HTERT RPE-1 (cell line): ENCODE results near the gene C20orf202.

Experiments used
- in situ Hi-C: fragments of 300-500 bp; cut with MboI; formaldehyde crosslinking; loops from 4 replicates; pipeline ENCODE4 v1.14.3; 2020; ENCODE audit warnings: low sequenced_read_pairs

The C20orf202 gene

DNA sequence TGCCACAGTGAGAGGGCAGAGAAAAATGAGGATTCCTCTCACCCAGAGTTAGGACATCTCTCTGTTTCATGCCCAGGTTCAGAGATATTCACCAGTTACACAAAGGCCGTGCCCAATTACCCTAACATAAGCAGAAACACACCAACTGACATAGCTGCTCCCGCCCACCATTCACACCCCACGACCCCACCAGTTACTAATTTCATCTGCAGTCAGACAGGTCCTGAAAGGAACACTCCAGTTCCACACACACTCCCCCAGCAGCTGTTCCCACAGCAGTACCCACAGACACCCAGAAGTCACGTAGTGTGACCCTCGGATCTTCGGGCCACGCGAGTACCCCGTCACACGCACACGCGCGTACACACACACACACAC, 19.0 kb upstream of the C20orf202 start:
- in situ Hi-C loops: no loop called here

DNA sequence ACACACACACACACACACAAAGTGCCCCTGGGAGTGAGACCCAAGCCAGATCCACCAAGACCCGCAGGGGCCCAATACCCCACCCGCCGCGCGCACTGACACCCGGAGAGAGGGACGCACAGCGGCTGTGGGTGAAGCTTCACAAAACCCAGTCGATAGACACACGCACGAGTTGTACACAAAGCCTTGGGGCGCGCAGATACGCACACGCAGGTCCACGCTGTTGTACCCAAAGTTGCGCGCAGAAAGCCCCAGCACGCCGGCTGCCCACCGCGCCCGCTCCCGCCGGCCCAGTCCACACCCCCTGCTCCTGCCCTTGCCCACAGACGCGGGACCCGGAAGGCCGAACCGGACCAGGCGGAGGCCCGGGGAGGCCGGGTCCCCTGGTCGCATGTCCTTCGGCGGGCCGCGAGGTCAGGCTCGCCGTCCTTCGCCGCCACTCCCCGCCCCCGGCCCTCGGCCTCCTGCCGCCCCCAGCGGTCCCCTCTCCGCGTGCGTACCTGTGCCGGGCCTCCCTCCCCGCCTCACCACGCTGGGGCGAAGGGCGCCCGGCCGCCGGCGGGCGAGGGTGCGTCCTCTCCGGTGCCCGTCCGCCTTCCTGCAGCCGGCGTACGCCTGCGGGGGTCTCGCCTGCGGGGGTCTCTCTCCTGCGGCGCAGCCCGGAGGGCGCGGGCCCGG, 18.5 kb upstream of the C20orf202 start, which contains the start of gene TMEM74B:
TMEM74B (minus strand) TSS at position 344 of the 678 bp plus-strand sequence. CDS start 1,180 bp downstream, outside the sequence.
- in situ Hi-C loops: no loop called here

DNA sequence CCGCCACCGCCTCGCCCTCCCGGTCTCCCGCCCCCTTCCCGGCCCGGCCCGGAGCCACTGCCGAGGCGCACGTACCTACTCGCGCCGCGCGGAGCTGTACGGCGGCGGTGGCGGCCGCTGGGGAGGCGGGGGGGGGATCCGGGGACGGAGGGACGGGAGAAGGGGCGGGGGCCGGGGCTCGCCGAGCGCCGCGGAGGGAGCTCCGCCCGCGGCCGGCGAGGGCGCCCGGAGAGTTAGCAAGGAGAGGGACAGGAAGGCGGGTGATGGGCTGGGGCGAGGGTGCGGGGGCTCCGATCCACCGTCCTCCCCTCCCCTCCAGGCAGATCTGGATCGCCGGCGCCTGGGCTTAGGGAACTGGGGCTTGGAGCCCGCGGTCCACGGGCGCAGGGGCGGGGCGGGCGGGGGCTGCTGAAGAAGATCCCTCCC, 17.9 kb upstream of the C20orf202 start:
- in situ Hi-C loops: no loop called here

DNA sequence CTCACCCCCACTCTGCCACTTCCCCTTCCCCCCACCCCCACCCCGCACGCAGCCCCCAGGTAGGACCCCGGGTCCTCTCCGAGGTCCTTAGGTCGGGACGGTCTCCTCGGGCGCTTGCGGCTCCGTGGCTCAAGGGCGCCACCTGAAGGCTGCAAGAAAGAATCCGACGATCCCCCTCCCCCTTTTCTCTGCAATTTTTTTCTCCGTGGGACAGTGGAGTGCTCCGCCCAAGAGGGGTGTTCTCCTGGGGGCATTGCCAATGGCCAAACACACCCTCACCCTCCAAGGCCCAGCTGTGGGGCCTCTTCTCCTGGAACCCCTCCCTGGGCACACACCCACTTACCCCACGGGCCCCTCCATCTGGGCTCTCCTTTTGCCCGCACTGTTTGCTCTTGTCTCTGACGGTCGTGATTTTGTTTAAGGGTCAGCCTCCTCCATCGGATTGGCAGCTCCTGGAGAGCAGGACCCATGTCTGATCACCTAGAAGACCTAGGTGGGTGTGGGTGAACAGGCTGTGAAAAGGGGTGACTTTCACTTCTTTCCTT, 17.4 kb upstream of the C20orf202 start:
- in situ Hi-C loops: no loop called here

DNA sequence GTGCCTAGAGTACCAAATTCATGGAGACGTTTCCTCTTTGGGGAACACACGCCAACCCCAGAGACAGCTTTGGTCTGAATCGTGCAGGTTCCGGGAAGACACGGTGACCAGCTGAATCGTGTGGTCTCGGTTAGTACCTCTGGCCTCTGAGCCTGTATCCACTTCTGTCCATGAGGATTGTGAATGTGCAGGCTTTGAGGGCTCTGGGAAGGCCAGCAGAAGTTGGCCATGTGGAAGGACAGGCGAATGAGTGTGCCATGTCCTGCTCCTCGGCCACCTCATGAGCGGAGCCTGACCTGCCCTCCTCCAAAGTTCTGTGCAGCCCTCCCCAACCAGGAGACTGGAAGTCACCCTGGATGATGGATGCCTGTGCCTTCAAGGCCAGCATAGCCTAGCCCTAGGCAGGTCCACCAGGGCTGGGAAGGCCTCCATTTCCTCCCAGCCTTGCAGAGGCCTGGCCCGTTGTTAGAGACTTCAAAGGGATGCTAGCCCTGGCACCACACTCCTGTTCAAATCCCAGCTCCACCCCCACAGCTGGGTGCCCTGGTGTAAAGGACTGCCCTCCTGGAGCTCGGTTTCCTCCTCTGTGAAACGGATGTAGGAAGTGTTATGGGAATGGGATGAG, 16.8 kb upstream of the C20orf202 start:
- in situ Hi-C loops: no loop called here

DNA sequence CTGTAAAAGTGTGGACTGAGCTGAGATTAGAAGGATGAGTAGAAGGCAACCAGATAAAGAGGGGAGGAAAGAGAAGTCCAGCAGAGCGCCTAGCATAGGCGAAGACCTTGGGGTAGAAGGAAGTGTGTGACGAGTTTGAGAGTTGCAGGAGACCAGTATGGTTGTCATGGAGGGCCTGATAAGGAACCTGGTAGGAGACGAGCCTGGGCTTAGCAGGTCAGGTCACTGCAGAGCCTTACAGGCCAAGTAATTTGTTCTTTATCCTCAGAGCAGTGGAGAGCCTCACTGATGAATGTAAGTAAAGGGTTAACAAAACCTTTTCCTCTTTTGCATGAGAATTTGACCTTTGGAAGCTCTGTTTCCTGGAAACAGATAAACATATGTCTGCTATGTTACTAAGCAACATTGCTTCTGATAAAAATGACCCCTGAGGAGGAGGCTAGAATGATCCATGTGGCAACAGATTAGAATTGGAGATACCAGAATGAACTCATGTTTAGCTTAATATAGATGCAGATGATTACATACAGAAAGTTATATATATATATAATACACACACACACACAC, 15.6 kb upstream of the C20orf202 start:
- in situ Hi-C loops: no loop called here

DNA sequence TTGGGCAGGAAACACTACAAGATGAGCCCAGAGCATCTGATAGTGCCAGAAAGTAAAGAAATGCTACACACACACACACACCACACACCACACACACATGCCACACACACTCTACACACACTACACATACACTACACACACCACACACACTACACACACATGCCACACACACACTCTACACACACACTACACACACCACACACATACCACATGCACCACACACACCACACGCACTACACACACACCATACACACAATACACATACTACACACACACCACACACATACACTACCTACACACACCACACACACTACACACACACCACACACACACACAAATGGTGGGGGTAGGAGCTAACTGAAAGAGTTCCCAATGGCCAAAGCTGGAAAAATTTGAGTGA, 14.9 kb upstream of the C20orf202 start:
- in situ Hi-C loops: no loop called here

DNA sequence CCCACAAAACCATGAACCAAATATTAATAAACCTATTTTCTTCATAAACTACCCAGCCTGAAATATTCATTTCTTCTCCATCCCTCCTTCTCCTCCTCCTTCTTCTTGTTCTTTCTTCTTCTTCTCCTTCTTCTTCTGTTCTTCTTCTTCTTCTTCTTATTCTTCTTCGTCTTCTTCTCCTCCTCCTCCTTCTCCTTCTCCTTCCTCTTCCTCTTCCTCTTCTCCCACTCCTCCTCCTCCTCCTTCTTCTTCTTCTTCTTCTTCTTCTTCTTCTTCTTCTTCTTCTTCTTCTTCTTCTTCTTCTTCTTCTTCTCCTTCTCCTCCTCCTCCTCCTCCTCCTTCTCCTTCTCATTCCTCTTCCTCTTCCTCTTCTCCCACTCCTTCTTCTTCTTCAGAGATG, 13.4 kb upstream of the C20orf202 start:
- in situ Hi-C loops: no loop called here

DNA sequence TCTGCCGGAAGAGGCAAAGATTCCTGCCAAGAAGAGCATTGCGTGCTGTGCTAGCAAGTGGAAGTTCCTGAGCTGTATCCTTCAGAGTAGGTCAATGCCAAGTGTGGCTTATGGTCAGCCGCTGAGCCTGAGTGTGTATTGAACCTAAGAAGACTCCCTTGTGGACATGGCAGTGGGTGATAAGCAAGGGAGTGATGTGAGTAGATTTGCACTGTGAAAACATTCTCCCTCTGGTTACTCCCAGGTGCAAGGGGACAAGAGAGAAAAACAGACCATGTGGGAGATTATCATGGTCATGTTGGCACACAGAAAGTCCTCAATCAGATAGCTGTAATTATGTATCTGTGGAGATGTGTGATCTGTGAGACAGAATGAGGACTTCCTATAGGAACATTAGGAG, 12.4 kb upstream of the C20orf202 start:
- in situ Hi-C loops: no loop called here

DNA sequence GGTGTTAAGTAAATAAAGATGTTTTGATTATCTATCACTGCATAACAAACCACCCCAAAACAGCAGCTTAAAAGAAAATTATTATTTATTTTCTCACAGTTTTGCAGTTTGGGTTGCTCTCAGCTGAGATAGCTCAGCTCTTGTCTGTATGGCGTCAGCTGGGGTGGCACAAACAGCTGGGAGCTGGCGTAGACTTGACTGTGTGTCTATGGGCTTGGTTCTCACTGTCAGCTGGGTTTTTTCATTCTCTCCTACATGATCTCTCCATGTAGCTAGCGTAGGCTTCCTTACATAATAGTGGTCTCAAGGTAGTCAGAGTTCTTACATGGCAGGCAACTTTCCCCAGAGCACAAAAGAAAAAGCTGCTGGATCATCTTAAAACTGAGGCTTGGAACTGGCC, 12.0 kb upstream of the C20orf202 start:
- in situ Hi-C loops: no loop called here

DNA sequence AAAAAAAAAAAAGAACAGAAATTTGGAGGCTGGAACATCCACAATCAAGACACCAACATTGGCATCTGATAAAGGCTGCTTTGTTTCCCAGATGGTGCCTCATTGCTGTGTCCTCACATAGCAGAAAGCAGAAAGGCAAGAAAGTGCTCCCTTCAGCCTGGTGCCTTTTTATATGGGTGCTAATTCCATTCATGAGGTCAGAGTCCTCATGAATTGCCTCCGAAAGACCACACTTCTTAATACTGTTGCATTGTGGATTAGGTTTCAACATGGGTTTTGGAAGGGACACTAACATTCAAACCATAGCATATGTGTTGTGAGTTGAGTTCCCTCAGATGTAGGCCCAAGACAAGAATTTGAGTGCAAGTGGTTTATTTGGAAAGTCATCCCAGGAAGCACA, 8.0 kb upstream of the C20orf202 start:
- in situ Hi-C loops: no loop called here

DNA sequence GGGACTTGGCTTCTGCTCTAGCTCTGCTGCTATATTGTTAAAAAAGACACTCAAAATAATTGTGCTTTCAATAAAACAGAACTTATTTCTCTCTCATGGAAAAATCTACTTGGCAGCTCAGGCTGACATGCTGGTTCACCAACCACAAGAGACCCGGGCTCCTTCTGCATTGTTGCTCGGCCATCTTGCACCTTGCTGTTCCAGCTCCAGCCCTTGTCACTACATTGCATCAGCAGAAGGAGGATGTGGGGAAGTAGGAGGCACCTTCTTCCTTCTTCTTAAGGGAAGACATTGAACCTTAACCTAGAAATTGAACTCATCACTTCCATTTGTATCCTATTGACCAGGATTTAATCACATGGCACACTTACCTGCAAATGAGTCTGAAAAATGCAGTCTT, 6.6 kb upstream of the C20orf202 start:
- in situ Hi-C loops: no loop called here

DNA sequence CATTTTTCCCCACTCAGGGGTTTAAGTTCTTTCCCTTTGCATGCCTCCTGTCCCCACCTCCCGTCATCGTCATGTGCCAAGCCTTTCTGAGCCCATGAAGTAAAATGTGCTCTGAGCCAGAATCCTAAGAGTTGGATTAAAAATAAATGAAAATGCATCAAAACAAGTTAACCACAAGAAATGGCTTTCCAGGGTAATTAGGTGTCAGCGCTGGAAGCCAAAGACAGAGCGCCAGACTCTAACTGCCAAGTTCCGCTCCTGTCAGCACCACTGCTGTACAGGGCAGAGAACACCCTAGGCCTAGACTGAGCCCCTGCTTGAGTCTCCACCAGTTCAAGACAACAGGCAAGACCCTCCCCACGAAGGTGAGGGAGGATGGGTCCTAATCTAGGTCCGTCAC, 5.5 kb upstream of the C20orf202 start:
- in situ Hi-C loops: no loop called here

DNA sequence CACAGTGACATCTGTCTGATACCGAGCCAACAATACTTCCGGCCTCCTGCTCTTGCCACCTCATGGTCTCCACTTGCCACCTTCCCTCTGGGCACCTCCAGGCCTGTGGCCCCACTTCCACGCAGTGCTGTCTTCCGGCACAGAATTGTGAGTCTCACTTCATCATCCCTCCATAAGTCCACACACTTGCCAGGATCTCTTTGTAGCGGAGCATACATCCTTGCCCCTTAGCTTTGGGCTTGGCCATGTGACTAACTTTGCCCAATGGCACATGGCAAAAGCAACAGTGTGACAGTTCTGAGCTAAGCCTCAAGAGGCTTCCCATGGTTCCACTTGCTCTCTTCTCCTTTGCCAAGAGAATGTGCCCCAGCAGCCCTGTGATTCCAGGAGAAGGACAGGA, 4.5 kb upstream of the C20orf202 start:
- in situ Hi-C loops: no loop called here

DNA sequence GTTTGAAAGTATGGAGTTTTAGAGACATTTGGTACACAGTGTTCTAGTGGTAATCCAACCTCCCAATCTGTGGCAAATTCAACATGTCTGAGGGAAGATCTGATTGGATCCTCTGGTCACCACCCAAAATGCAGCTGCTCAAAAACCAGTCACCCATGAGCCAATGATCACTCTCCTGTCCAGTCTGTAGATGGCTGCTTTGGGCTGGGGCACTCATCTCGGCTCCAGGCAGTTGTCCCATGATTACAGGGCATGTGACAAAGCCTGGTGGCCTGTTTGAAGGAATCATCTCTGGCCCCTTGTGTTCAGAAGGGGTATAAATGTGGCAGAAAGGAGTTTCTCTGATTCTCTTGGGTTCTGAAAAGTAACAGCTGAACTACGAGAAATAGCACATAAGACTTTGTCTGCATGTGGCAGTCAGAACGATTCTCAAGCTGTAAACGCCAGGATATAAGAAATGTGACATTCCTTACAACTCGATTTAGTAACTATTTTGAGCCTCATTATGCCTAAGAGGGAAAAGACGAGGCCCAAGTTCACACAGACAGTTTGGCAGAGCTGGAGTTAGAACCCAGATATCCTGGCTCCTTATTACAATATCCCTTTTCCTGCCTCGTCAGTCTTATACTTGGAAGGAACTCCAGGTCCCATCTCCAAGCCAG, 3.9 kb upstream of the C20orf202 start:
- in situ Hi-C loops: no loop called here

DNA sequence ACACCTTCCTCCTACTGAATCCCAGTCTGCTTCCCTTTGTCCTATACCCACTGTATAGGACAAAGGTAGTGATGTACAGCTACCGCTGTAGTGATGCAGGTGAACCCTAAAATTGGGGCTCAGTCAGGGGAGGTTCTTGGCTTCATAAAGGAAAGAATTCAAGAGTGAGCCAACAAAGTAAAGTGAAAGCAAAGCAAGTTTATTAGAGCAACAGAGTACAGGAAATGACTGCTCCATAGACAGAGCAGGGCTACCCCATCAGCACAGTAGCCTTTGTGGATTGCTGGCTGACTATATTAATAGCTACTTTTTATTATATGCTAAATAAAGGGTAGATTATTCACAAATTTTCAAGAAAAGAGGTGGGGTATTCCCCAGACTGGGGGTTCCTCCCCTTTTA, 3.3 kb upstream of the C20orf202 start:
- in situ Hi-C loops: no loop called here

DNA sequence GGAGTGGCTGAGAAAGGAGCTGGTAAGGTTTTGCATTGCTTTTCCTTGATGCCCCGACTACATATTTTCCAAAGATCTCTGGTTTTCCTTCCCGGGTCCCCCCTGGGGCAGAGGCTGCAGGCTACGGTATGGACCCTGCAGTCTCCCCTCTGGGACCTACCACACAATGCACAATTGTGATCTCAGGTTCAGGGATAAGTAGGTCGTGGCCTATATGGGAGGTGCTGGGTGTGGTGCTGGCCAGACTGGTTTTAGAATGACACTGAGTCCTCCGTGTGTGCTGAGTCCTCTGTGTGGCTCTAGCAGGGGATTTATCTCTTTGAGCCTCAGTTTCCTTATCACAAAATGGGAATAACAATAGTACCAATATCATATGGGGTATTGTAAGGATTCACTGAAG, 376 bp downstream of the C20orf202 start:
- in situ Hi-C loops: no loop called here

DNA sequence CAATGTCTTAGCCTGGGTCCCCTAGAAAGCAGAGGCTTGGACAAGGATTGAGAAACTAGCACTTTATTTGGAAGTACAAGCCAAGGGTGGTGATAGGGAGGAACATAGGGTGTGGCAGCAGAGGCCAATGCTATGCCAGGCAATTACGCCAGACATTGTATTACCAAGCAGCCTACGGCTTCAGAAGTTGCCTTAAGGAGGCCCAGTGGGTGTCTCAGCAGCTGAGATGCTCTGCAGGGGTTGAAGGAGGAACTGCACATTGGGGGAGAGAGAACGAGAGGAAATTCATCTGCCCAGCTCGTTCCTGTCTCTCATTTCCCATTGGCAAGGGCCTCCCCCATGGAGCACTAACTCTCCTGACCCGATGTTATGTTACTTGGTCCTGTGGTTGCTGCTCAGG, 859 bp downstream of the C20orf202 start:
- in situ Hi-C loops: no loop called here

DNA sequence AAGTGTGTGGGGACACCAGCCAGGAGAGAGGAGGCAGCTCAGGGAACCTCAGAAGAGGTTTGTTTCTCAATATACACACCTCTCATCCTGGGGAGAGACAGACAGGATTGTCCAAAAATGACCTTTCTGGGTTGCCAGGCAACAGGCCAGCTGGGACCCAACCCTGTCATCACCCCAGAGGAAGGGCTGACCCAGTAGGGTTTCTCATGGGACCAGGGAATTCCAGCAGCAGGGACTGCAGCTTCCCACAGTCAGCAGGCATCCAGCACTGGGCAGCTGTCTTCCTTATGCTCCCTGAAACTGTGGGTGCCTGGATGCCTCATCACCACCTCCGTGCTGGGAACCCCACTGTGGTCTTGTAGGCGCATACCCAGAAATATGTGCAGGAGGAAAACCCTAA, 1.3 kb downstream of the C20orf202 start:
- in situ Hi-C loops: no loop called here

DNA sequence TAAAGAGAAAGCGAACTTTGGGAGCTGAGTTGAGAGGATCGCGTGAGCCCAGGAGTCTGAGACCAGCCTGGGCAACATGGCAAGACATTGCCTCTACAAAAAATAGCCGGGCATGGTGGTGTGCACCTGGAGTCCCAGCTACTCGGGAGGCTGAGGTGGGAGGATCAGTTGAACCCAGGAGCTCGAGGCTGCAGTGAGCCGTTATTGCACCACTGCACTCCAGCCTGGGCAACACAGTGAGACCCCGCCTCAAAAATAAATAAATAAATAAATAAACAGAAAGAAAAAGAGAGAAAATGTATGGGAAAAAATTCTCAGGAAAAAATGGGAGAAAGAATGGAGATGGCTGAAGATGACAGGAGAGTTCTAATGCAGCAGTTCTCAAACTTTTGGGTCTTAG, 2.5 kb downstream of the C20orf202 start:
- in situ Hi-C loops: no loop called here

DNA sequence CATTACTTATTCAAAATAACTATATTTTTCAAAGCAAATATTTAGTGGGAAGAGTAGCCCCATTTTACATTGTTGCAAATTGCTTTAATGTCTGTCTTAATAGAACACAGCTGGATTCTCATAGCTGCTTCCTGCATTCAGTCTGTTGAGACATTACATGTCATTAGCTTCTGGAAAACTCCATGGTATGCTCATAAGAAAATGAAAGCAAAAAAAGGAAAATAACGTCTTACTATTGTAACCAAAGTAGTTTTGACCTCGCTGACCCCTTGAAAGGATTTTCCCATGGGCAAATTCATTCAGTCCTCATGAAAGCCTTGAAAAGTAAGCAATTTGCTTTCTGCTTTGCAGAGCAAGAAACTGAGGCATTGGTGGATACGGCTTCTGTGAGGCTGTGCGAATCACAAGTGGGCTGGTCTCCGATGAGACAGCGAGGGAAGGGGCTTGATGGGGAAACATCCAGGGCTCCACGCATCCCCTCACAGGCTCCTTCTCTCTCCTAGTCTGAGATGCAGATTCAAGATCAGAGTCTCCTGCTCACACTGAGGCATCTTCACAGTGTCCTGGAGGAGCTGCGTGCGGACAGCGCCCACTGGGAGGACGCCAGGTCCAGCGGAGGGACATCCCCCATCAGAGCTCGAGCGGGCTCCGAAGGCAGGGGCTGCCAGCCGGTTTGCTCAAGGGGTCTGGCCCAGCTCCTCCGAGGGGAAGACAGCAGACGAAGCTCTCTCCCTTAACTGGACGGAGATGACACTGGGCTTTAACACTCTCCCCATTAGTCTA, 3.3 kb downstream of the C20orf202 start:
- in situ Hi-C loops: no loop called here
